Stimulated activated CD8-positive, alpha-beta memory T cell treated with anti-CD3 and anti-CD28 coated beads, Interleukin-4, amount 100 ng/mL, for 1 hour (primary cell): ENCODE data around the gene LRRC7.
"Not testable (repeated sequence)": the region's sequence is repeated elsewhere in the genome, so short reads cannot be mapped to it uniquely, and the experiment has no call there.

ENCODE experiments used
- DNase-seq, 2 donors: peaks; one replicate each; pipeline ENCODE4 v3.0.0-alpha.2; 2020; ENCODE audit warnings: low read depth in 2 of 2, low spot score in 1 of 2

LRRC7 gene

GRCh38 chr1:69862906-69863305 is 295.2 kb downstream of the LRRC7 start:
- DNase-seq = no peak

- DNase-seq = no peak
These were observed 296.0 kb downstream of the LRRC7 start for GRCh38 chr1:69863704-69864103.

DNA sequence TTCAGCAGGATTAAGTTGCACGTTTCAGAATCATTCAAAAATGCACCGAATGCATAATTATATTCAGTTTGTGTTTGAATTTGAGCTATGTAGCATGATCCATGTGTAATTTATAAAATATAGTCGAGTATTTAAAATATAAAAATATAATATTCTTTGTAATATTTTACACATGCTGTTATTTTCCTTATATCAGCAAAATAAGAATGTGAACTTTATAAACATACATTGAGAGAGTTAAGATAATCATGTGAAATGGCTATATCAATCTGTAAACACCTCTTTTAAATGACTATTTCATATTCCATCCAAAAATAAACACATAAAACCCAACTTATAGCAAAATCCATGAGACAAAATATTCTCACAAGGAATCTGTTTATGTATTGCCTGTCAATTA is 303.7 kb downstream of the LRRC7 start:
- DNase-seq = no peak

- no peak for DNase-seq
These were observed 310.6 kb downstream of the LRRC7 start for GRCh38 chr1:69878338-69878737.

GRCh38 chr1:69888016-69888415 is 320.3 kb downstream of the LRRC7 start:
- not testable (repeated sequence) for DNase-seq

GRCh38 chr1:69888657-69889056 is 320.9 kb downstream of the LRRC7 start:
- DNase-seq = no peak

- DNase-seq = no peak
These were observed 330.8 kb downstream of the LRRC7 start for GRCh38 chr1:69898403-69898947.

DNA sequence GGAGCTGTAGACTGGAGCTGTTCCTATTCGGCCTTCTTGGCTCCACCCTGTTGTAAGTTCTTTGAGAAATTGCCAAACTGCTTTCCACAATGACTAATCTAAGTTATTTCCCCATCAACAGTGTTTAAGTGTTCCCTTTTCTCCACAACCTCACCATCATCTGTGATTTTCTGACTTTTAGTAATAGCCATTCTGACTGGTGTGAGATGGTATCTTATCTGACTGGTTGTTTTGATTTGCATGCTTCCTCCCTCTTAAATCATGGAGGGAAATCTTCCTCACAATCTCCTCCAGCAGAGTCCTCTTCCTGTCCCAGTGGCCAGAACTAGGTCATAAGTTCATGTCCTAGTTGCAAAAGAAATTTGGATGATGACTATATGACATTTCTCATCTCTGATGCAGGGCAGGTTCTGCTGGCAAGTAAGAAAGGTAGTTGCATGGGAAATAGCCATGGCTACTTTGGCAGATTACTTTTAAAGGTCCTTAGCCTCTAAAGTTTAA is 343.6 kb downstream of the LRRC7 start:
- no peak for DNase-seq

DNA sequence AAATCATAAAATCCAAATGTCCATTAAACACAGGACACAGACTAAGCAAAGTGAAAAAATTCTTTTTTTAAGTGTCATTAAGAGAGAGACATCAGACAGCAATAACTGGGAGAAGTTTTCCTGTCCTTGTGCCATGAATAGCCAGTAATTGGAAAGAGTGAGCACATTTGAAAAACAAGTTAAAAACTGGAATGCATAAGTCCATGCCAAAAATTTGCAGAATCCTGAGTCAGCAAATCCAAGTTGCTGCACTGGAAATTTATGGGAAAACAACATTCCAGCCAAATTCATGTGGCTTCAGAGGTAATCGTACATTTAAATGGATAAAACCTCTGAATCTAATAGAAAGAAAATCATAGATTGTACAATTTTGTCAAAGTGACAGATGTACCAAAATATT is 346.3 kb downstream of the LRRC7 start:
- DNase-seq = no peak

- no peak for DNase-seq
These were observed 347.4 kb downstream of the LRRC7 start for GRCh38 chr1:69914976-69915765.

GRCh38 chr1:69919129-69919921 is 351.6 kb downstream of the LRRC7 start:
- DNase-seq = no peak

DNA sequence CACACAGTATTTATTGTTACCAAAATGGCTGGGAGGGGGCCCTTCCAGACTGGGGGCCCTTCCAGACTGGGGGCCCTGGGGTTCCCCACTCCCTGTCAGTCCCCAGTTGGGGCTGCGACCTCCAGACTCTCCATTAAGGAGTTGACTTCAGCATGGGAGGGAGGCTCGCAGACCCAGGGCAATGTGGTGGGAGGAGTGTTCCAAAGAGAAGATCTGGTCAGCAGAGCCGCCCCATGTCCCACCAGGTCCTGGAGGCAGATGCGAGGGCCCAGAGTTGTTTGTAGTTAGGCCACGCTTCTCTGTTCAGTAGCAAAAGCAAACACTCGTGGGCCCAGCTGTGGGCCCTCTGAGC is 352.2 kb downstream of the LRRC7 start:
- no peak for DNase-seq

DNA sequence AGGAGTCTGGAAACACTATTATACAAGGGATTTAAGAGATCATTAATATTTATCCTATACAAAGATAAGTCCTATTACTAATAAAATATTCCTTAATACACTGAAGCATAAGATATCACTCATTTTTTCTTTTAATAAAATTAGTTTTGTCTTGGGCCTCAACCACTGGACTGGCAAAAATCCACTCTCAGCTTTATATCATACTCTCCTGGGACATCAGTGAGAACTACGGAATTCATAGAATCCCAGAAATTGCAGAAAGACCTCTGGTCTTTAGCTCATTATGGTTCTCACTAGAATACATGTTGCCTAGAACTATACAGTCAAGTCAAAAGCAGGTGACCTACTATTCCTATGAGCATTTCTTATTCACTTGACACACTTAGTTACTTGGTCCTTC is 352.7 kb downstream of the LRRC7 start:
- no peak for DNase-seq

DNA sequence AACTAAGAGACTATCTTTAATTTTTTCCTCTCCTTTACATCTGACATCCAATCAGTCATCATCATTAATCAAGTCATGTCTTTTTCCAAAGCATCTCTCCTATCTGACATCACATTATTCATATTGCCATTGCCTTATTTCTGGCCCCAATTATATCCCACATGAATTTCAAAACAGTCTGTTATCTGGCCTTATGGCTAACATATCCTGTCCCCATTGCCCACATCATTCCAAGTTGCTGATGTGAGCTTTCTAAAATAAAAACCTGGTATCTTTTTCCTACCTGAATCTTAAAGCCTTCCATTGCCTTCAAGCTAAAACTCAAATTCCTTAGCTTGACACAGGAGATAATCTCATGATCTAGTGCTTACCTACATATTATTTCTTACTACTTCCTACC is 353.8 kb downstream of the LRRC7 start:
- DNase-seq = no peak

DNA sequence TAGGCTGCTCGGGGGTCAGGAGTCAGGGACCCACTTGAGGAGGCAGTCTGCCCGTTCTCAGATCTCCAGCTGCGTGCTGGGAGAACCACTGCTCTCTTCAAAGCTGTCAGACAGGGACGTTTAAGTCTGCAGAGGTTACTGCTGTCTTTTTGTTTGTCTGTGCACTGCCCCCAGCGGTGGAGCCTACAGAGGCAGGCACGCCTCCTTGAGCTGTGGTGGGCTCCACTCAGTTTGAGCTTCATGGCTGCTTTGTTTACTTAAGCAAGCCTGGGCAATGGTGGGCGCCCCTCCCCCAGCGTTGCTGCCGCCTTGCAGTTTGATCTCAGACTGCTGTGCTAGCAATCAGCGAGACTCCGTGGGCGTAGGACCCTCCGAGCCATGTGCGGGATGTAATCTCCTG is 360.5 kb downstream of the LRRC7 start:
- not testable (repeated sequence) for DNase-seq

DNA sequence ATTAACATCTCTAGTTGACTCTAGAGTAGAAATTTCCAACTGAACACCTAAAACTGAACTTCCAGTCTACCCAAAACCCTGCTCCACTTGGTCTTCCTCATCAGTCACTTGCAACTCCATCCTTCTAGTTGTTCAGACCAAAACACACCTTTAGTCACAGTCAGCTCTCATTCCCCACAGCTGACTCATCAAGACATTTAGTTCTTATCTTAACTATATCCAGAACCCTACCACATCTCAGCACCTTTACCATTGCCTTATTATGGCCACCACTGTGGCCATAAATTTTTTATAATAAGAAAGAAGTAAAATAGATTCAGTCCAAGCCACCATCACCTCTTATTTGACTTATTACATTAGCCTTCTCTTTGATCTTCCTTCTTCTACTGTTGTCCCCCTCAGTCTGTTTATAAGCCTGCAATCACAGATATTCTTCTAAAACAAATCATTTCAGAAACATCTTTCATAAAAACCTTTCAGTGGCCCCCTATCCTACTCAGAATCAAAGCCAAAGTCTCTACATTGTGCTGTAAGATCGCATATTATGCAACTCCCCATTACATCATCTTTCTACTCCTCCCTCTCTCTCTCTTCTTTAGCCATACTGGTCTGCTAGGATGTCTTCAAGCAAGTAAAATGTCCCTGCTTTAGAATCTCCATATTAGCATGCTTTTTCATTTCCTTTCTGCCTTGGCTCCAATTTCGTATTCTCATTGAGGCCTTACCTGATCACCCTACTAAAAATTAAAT is 361.8 kb downstream of the LRRC7 start:
- DNase-seq = no peak

- no peak for DNase-seq
These were observed 362.7 kb downstream of the LRRC7 start for GRCh38 chr1:69930396-69930795.

DNA sequence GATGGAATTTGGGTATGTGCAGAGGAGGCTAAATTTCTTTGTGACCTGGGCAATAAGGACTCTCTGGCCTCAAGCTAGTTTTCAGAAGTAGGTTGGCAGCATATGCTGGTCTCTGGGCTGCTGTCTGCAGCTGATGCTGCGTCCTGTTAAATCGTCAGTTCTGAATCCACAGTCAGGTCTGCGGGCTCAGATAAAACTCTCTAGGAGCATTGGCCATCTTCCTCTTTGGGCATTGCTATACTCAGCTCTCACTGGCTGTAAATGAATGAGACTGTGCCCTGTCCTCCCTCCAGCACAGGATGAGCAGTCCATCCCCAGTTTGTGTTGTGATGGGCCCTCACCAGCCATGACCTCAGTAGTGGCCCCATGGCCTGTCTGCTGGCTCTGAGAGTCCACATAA is 365.0 kb downstream of the LRRC7 start:
- no peak for DNase-seq

- no peak for DNase-seq
These were observed 372.5 kb downstream of the LRRC7 start for GRCh38 chr1:69940231-69940630.

GRCh38 chr1:69940816-69941215 is 373.1 kb downstream of the LRRC7 start:
- no peak for DNase-seq

DNA sequence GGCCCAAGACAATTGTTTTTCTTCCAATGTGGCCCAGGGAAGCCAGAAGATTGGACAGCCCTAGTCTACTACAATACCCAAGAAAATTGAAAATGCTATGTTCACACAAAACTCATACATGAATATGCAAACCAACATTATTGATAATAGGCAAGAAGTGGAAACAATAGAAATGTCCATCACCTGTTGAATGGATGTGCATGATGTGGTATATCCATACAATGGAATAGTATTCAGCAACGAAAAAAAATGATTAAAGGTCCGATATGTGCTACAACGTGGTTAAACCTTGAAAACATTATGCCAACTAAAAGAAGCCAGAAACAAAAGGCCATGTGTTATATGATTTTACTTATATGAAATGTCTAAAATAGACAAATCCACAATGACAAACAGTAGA is 375.3 kb downstream of the LRRC7 start:
- no peak for DNase-seq
